PC-3 (cell line): ENCODE measurements around the gene ZC3H4. TPM values are rescaled to one million over a fixed set of nuclear protein-coding genes. Genes with fewer than 3 reads are reported as not detected.

Experiments
- ATAC-seq: fragments of 200-7000 bp; cut with Tn5 transposase; 2 replicates; pipeline ENCODE4 v1.9.1; 2020; ENCODE audit warnings: mild to moderate bottlenecking, moderate library complexity
- BruUV-seq: library from RNA; stranded (reverse); fragments of 400-500 nt; replicated peaks from 2 replicates; lab custom pipeline; 2021; lab: Mats Ljungman, UMichigan
- CTCF ChIA-PET: fragments of 300-600 bp; sonication (Branson Sonifier 250); formaldehyde crosslinking; loops from one replicate; lab custom pipeline; 2022; ENCODE audit warnings: antibody characterized with exemption; lab: Charles Lee
- POLR2A ChIA-PET: fragments of 300-600 bp; sonication (Branson Sonifier 250); formaldehyde crosslinking; loops from one replicate; lab custom pipeline; 2022; ENCODE audit warnings: antibody characterized with exemption; ENCODE audit not compliant: unreplicated experiment; lab: Charles Lee
- DNase-seq: peaks from one replicate; pipeline ENCODE4 v3.0.0-alpha.2; 2015
- H2AFZ ChIP-seq: fragments of 300-600 bp; sonication (generic); 2 replicates; pipeline ENCODE4 v1.6.0; 2016; ENCODE audit warnings: antibody characterized with exemption, low read length
- H3F3A ChIP-seq: fragments of 300-600 bp; sonication (generic); one replicate; pipeline ENCODE4 v1.6.0; 2017; ENCODE audit warnings: antibody characterized with exemption, low read length, control low read depth, mild to moderate bottlenecking; ENCODE audit not compliant: unreplicated experiment
- H3K27ac ChIP-seq: fragments of 300-600 bp; sonication (generic); 2 replicates; pipeline ENCODE4 v1.5.1; 2016; ENCODE audit warnings: mild to moderate bottlenecking, low read length
- H3K27me3 ChIP-seq: fragments of 300-600 bp; sonication (generic); 2 replicates; pipeline ENCODE4 v1.6.1; 2016; ENCODE audit warnings: low read length, mixed read lengths
- H3K36me3 ChIP-seq: fragments of 300-600 bp; sonication (generic); 2 replicates; pipeline ENCODE4 v1.6.1; 2016; ENCODE audit warnings: low read depth, mixed run types, low read length, mixed read lengths
- H3K4me1 ChIP-seq: fragments of 300-600 bp; sonication (generic); 2 replicates; pipeline ENCODE4 v1.5.1; 2016; ENCODE audit warnings: low read length; ENCODE audit not compliant: insufficient read depth
- H3K4me2 ChIP-seq: fragments of 300-600 bp; sonication (generic); 2 replicates; pipeline ENCODE4 v1.6.0; 2016; ENCODE audit warnings: low read length
- H3K4me3 ChIP-seq: fragments of 300-600 bp; sonication (generic); 2 replicates; pipeline ENCODE4 v1.5.1; 2016; ENCODE audit warnings: mild to moderate bottlenecking, low read length, mixed read lengths
- H3K79me2 ChIP-seq: fragments of 300-600 bp; sonication (generic); 2 replicates; pipeline ENCODE4 v1.6.1; 2017; ENCODE audit warnings: low read length, mixed read lengths
- H3K9ac ChIP-seq: fragments of 300-600 bp; sonication (generic); 2 replicates; pipeline ENCODE4 v1.6.0; 2016; ENCODE audit warnings: mild to moderate bottlenecking, low read length
- H3K9me2 ChIP-seq: fragments of 300-600 bp; sonication (generic); replicated peaks from 2 replicates; pipeline ENCODE4 v1.6.1; 2016; ENCODE audit warnings: mixed run types, low read length, mixed read lengths
- H3K9me3 ChIP-seq: fragments of 300-600 bp; sonication (generic); 2 replicates; pipeline ENCODE4 v1.6.1; 2016; ENCODE audit warnings: low read length, mixed read lengths
- H4K20me1 ChIP-seq: fragments of 300-600 bp; sonication (generic); 2 replicates; pipeline ENCODE4 v1.6.1; 2016; ENCODE audit warnings: low read length, mixed read lengths
- CTCF ChIP-seq: fragments of 300-600 bp; sonication (generic); conservative IDR thresholded peaks from 2 replicates; pipeline ENCODE4 v1.5.1; 2017; ENCODE audit warnings: antibody characterized with exemption, low read depth, mild to moderate bottlenecking, low read length
- EZH2 ChIP-seq: fragments of 300-600 bp; sonication (generic); IDR thresholded peaks from one replicate; pipeline ENCODE4 v1.6.1; 2017; ENCODE audit warnings: antibody characterized with exemption, mild to moderate bottlenecking, low read length; ENCODE audit not compliant: unreplicated experiment
- EZH2phosphoT487 ChIP-seq: fragments of 300-600 bp; sonication (generic); IDR thresholded peaks from 2 replicates; pipeline ENCODE4 v1.6.1; 2018; ENCODE audit warnings: mild to moderate bottlenecking, antibody characterized with exemption, low read length, borderline replicate concordance
- intact Hi-C: fragments of 100-400 bp; cut with micrococcal nuclease; formaldehyde crosslinking; loops from 2 replicates; pipeline ENCODE4 v1.9.0; 2023
- total RNA-seq: library from RNA; depleted of rRNA; stranded (reverse); fragments of >200 nt; gene quantifications from 2 replicates; pipeline ENCODE4 v1.2.3, GENCODE V29; 2014; rRNA removed

ZC3H4 gene
- total RNA-seq, 1 experiment from 2014 or later, result 13.4 TPM

GRCh38 chr19:47020132-47020805 is 93.3 kb downstream of the ZC3H4 start:
- H3K79me2 ChIP-seq, result no peaks in the 10 kb centered on the region
- H2AFZ ChIP-seq, result no peak overlapping the region
- DNase-seq, result no peak
- no peaks in the 10 kb centered on the region for H3K36me3 ChIP-seq
- H3K27ac ChIP-seq, result no peak overlapping the region
- no peaks in the 10 kb centered on the region for H3F3A ChIP-seq
- intact Hi-C loops, result no loop called here
- CTCF ChIA-PET, result no interaction called here
- POLR2A ChIA-PET, result no interaction called here
- BruUV-seq, result no TSS peak
- no peak for ATAC-seq
- peaks cover 9% of the 10 kb centered on the region; the same call in 1 of the 2 replicates for H3K4me1 ChIP-seq
- H3K27me3 ChIP-seq, result peaks cover 35% of the 10 kb centered on the region
- no peaks in the 10 kb centered on the region for H4K20me1 ChIP-seq
- H3K9me2 ChIP-seq, result no peaks in the 10 kb centered on the region
- H3K4me2 ChIP-seq, result peak overlapping the region; percentile 49
- no peak overlapping the region for H3K9ac ChIP-seq
- no peak for TF ChIP-seq EZH2
- peak overlapping the region; percentile 27; the same call in 1 of the 2 replicates for H3K4me3 ChIP-seq
- H3K9me3 ChIP-seq, result no peaks in the 10 kb centered on the region

DNA sequence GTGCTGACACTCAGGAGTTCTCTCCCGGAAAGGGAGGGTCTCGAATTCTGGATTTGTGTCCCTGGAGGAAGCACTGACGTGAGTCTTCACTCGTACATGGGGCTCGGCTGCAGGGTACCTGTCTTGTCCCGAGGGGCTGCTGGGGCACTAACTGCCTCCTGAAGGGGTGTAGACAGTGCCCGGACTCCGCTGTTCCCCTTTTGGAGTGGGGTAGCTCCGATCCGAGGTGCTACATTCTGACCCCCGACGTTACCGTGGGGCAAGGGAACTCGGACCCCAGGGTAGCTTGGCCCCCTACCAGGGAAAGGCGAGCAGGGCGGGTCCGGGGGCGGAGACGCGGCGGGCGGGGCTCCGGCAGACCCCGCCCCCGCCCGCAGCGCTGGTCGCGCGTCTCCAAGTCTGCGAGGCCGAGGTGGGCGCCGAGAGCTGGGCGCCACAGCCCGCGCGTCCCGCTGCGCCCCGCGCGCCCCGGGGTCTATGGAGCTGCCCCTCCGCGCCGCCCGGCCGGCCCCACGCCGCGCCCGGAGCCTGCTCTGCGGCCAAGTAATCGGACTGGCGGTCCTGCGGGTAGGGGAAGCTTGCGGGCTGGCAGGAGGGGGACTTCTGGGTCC is 94.0 kb downstream of the ZC3H4 start, which contains the start of gene NPAS1:
NPAS1 (plus strand) TSS at position 407 of the 611 bp plus-strand sequence. CDS start 1,211 bp downstream, outside the sequence.
- Histone ChIP-seq H3K4me2 (peak within 1 kb of the TSS; percentile 76), H3K79me2 (no peaks in the 10 kb centered on the region), H3K4me3 (peak within 1 kb of the TSS; percentile 27; the same call in 1 of the 2 replicates), H3K36me3 (no peaks in the 10 kb centered on the region), H3K9ac (no peak within 1 kb of the TSS), H3K27ac (no peak within 1 kb of the TSS), H4K20me1 (no peaks in the 10 kb centered on the region), H3F3A (no peaks in the 10 kb centered on the region), H3K27me3 (peaks cover 35% of the 10 kb centered on the region), H2AFZ (no peak within 1 kb of the TSS), H3K9me3 (no peaks in the 10 kb centered on the region), H3K9me2 (no peaks in the 10 kb centered on the region), H3K4me1 (peaks cover 9% of the 10 kb centered on the region; the same call in 1 of the 2 replicates)
- no peak for DNase-seq
- CTCF ChIA-PET, result no interaction called here
- no TSS peak for BruUV-seq
- intact Hi-C loops, result no loop called here
- ATAC-seq, result no peak
- TF ChIP-seq CTCF (no peak), EZH2phosphoT487 (no peak), EZH2 (no peak)
- POLR2A ChIA-PET, result no interaction called here

DNA sequence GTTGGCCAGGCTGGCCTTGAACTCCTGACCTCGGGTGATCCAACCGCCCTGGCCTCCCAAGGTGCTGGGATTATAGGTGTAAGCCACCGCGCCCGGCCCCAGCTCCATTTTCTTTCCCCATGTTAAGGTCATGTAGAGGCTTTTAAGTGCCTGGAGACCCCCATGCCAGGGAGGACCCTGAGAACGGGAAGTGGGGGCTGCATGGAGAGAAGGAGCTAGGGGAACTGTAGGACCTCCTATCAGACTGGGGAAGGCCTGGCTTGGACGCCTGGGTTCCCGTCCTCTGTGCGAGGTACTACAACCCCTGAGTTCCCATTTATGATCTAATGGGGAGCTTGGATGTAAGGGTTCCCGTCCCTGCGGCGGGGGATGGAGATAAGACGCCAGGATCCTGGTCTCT is 94.7 kb downstream of the ZC3H4 start:
- H4K20me1 ChIP-seq, result no peaks in the 10 kb centered on the region
- peaks cover 35% of the 10 kb centered on the region for H3K27me3 ChIP-seq
- intact Hi-C loops, result no loop called here
- no peak overlapping the region for H2AFZ ChIP-seq
- peaks cover 9% of the 10 kb centered on the region; the same call in 1 of the 2 replicates for H3K4me1 ChIP-seq
- H3K9me2 ChIP-seq, result no peaks in the 10 kb centered on the region
- no peak for TF ChIP-seq EZH2
- no peaks in the 10 kb centered on the region for H3F3A ChIP-seq
- CTCF ChIA-PET, result no interaction called here
- H3K79me2 ChIP-seq, result no peaks in the 10 kb centered on the region
- BruUV-seq, result no TSS peak
- no peak overlapping the region for H3K4me3 ChIP-seq
- no peak for DNase-seq
- no peak overlapping the region for H3K4me2 ChIP-seq
- no peaks in the 10 kb centered on the region for H3K9me3 ChIP-seq
- H3K9ac ChIP-seq, result no peak overlapping the region
- no peak overlapping the region for H3K27ac ChIP-seq
- no peaks in the 10 kb centered on the region for H3K36me3 ChIP-seq
- no peak for ATAC-seq
- POLR2A ChIA-PET, result no interaction called here

Other genes starting within 250 kb of the ZC3H4 start
- gene NPAS1, start 93.9 kb downstream of the ZC3H4 start, total RNA-seq, result 1.1 and 1.6 TPM in 2 replicates
- 121 and 125 TPM in 2 replicates for gene TMEM160, start 65.2 kb downstream of the ZC3H4 start, total RNA-seq
- 99.7 and 134 TPM in 2 replicates for gene SAE1, start 17.1 kb upstream of the ZC3H4 start, total RNA-seq
- 2.4 and 2.9 TPM in 2 replicates for gene BBC3, start 117.4 kb upstream of the ZC3H4 start, total RNA-seq
- gene CCDC9, start 142.7 kb upstream of the ZC3H4 start, total RNA-seq, result 8.3 and 12.4 TPM in 2 replicates
- 2.5 and 5.1 TPM in 2 replicates for gene INAFM1, start 161.1 kb upstream of the ZC3H4 start, total RNA-seq
- not detected in 2 replicates for gene C5AR1, start 196.1 kb upstream of the ZC3H4 start, total RNA-seq
- not detected in 2 replicates for gene C5AR2, start 218.4 kb upstream of the ZC3H4 start, total RNA-seq
- 28.3 and 37.5 TPM in 2 replicates for gene DHX34, start 235.5 kb upstream of the ZC3H4 start, total RNA-seq